ENCODE data around the gene RIMKLB.
A peak's percentile ranks its signal among the peaks of the same experiment; 100 is the strongest.

The RIMKLB gene, protein sequence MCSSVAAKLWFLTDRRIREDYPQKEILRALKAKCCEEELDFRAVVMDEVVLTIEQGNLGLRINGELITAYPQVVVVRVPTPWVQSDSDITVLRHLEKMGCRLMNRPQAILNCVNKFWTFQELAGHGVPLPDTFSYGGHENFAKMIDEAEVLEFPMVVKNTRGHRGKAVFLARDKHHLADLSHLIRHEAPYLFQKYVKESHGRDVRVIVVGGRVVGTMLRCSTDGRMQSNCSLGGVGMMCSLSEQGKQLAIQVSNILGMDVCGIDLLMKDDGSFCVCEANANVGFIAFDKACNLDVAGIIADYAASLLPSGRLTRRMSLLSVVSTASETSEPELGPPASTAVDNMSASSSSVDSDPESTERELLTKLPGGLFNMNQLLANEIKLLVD
- 11.6 to 58.8 (median 22.2) reads per million in 9 experiments for total RNA-seq

DNA sequence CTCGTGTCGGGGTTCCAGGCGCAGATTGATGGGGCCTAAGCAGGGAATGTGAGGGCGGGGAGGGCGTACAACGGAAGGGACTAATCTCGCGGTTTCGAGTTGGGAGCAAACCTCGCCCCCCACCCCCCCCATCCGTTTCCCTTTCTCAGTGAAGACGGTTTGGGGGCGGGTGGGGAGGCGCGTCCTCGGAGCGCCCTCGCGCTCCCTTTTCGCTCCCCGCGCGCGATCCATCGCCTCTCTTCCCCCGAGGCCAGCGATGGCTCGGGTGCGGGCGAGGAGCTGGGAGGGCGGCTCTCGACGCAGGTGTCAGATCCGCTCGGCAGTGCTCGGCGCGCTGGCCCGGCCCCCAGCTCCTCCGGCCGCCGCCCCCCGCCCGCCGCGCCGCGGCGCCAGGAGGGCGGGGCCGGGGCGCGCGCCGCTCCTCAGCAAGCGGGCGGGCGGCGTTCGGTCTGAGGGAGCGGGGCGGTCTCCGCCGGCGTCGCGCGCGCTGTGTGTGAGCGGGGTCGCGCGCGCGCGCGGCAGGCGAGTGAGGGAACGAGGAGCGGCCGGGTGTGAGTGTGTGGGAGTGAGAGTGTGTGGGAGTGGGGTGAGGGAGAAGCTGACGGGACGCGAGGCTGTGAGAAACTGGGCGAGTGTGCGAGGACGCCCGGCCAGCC lies at the start of gene RIMKLB:
Gene RIMKLB (plus strand): TSS at position 516 of the 656 bp plus-strand sequence. CDS start 15,876 bp downstream, outside the sequence.
- peak within 1 kb of the TSS; percentile 84 to 91 for H3K27ac Mint-ChIP-seq
- H3K27me3 Mint-ChIP-seq: no peaks in the 10 kb centered on the region
- ATAC-seq (replicated peaks) (peak; percentile 84), DNase-seq (peak; percentile 59 to 66 (median 65))
- peak within 1 kb of the TSS; percentile 86 to 90 for H3K4me3 Mint-ChIP-seq
- no peaks in the 10 kb centered on the region for H3K9me3 Mint-ChIP-seq
- H3K36me3 Mint-ChIP-seq (ENCODE audit: insufficient read depth): peaks cover 4% of the 10 kb centered on the region
- peaks cover 14 to 26% of the 10 kb centered on the region in 2 donors for H3K4me1 Mint-ChIP-seq (ENCODE audit: low read depth in 2 of 2)

GRCh38 chr12:8648576-8649205 lies 49.1 kb upstream of the RIMKLB start:
- H3K27ac Mint-ChIP-seq: peak overlapping the region in 1 of 2 donors; percentile 3
- H3K9me3 Mint-ChIP-seq: no peaks in the 10 kb centered on the region
- ATAC-seq (replicated peaks) (peak; percentile 47), DNase-seq (peak in 2 of 3 experiments; percentile 31)
- peaks cover 32 to 47% of the 10 kb centered on the region in 2 donors for H3K4me1 Mint-ChIP-seq (ENCODE audit: low read depth in 2 of 2)
- peaks cover 4% of the 10 kb centered on the region for H3K36me3 Mint-ChIP-seq (ENCODE audit: insufficient read depth)
- peak overlapping the region in 1 of 2 donors; percentile 25 for H3K4me3 Mint-ChIP-seq
- H3K27me3 Mint-ChIP-seq: no peaks in the 10 kb centered on the region

GRCh38 chr12:8655421-8655820 lies 42.4 kb upstream of the RIMKLB start:
- H3K4me1 Mint-ChIP-seq (ENCODE audit: low read depth in 2 of 2): no peaks in the 10 kb centered on the region
- DNase-seq: no peak
- peaks cover 0 to 6% of the 10 kb centered on the region in 2 donors for H3K27me3 Mint-ChIP-seq
- no peak overlapping the region for H3K4me3 Mint-ChIP-seq
- H3K27ac Mint-ChIP-seq: no peak overlapping the region
- no peaks in the 10 kb centered on the region for H3K9me3 Mint-ChIP-seq
- no peak for ATAC-seq (replicated peaks)
- no peaks in the 10 kb centered on the region for H3K36me3 Mint-ChIP-seq (ENCODE audit: insufficient read depth)

DNA sequence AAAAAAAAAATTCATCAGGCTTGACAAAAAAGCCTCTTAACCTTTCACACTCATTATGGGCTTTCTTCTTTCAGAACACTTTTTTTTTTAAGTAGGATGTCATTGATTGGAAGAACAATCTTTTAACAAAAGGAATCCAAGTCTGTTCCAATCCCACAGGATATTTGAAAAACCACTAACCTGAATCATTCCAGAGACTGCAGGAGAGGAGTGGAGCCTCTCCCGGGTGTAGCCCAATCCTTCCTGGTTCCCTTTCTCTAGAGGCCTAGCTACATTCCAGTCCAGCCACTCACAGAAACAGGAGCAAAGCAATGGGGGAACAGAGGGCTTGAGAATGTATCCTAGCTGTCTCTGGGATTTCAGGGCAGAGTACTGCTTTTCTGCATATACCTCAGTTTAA lies 39.4 kb upstream of the RIMKLB start:
- Mint-ChIP-seq H3K9me3 (no peaks in the 10 kb centered on the region), H3K4me1 (ENCODE audit: low read depth in 2 of 2) (no peaks in the 10 kb centered on the region), H3K27me3 (peaks cover 0 to 6% of the 10 kb centered on the region in 2 donors), H3K27ac (no peak overlapping the region), H3K4me3 (no peak overlapping the region), H3K36me3 (ENCODE audit: insufficient read depth) (no peaks in the 10 kb centered on the region)
- ATAC-seq (replicated peaks): no peak
- no peak for DNase-seq

- ATAC-seq (replicated peaks): no peak
- H3K4me3 Mint-ChIP-seq: no peak overlapping the region
- no peak for DNase-seq
- no peaks in the 10 kb centered on the region for H3K9me3 Mint-ChIP-seq
- peaks cover 0 to 12% of the 10 kb centered on the region in 2 donors for H3K27me3 Mint-ChIP-seq
- H3K4me1 Mint-ChIP-seq (ENCODE audit: low read depth in 2 of 2): no peaks in the 10 kb centered on the region
- H3K27ac Mint-ChIP-seq: no peak overlapping the region
- H3K36me3 Mint-ChIP-seq (ENCODE audit: insufficient read depth): no peaks in the 10 kb centered on the region
These were observed 36.8 kb upstream of the RIMKLB start for GRCh38 chr12:8661016-8661415.

DNA sequence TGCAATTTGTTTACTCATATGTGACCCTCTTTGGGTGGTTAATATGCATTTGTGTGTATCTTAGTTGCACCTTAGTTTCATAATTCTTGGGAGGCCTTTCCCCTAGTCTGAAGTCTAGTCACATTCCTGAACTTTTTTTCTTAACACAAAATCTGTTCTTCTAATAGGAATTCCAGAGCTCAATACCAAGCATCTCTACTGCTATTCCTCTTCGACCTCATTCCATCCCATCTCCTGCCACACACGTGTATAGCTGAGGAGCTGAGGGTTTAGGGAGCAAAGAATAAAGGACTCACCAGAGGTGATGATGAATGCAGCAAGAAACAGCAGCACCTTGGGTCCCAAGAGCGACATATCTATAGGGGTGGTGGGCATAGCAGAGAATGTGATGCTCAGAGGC lies 36.0 kb upstream of the RIMKLB start:
- no peaks in the 10 kb centered on the region for H3K36me3 Mint-ChIP-seq (ENCODE audit: insufficient read depth)
- H3K4me3 Mint-ChIP-seq: no peak overlapping the region
- peaks cover 0 to 12% of the 10 kb centered on the region in 2 donors for H3K27me3 Mint-ChIP-seq

DNA sequence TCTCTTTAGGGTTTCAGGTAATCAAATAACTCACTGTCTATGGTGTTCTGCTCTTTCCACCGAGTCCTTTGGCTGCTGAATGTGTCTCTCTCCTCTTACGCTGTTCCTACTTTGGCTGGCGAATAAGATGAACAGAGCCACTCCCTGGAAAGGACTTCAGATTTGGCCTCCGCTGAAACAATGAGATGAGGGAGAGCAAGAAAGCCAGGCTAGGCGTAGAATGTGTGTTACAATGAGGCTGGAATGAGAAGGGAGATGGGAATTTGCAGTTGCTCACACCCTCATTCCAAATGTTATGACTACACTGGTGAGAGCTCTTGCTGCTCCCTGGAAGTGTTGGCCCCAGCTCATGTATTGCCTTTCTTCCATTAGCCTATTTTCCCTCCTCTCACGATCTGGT lies 35.2 kb upstream of the RIMKLB start, which contains the start of gene MFAP5:
Gene MFAP5 (minus strand): TSS at position 234 of the 400 bp plus-strand sequence. CDS start 722 bp downstream, outside the sequence.
- H3K27ac Mint-ChIP-seq: no peak within 1 kb of the TSS
- ATAC-seq (replicated peaks) (no peak), DNase-seq (no peak)
- no peak within 1 kb of the TSS for H3K4me3 Mint-ChIP-seq
- no peaks in the 10 kb centered on the region for H3K4me1 Mint-ChIP-seq (ENCODE audit: low read depth in 2 of 2)
- H3K9me3 Mint-ChIP-seq: no peaks in the 10 kb centered on the region
- H3K36me3 Mint-ChIP-seq (ENCODE audit: insufficient read depth): no peaks in the 10 kb centered on the region
- peaks cover 0 to 12% of the 10 kb centered on the region in 2 donors for H3K27me3 Mint-ChIP-seq

More for the DNA sequence above, 36.0 kb upstream of the RIMKLB start:
- H3K4me1 Mint-ChIP-seq (ENCODE audit: low read depth in 2 of 2): no peaks in the 10 kb centered on the region
- DNase-seq: no peak
- H3K9me3 Mint-ChIP-seq: no peaks in the 10 kb centered on the region
- ATAC-seq (replicated peaks): no peak
- H3K27ac Mint-ChIP-seq: no peak overlapping the region

DNA sequence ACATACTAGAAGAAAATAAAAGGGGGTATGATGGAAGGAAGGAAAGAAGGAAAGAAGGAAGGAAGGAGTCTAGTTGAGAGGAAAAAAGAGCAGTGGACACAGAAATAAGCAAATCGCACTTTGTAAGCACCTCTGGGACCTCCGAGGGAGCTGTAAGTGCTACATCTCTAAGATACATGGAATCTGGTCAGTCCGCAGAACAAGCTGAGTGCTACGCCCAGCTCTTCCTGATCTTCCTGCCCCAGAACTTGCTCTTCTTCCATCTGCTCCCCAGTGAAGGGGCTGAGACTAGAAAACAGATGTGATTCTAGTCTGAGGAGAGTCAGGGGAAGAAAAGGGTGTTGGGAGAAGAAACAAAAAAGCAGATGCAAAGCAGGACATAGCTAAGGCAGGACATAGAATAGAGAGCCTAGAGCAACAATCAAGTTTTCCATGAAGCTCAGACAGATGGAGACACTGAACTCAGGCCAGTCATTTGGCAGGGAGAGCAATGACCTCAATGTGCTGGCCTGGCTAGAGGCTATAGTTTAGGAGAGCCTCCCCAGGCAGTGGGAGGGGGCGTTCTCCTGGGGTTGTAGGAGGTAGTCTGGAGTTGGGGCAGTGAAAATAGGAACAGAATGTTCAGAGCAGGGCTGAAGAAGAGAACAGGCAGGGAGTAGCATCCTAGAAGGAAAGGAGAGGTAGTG lies 33.4 kb upstream of the RIMKLB start:
- Mint-ChIP-seq H3K27me3 (peaks cover 0 to 12% of the 10 kb centered on the region in 2 donors), H3K36me3 (ENCODE audit: insufficient read depth) (no peaks in the 10 kb centered on the region), H3K27ac (no peak overlapping the region), H3K4me1 (ENCODE audit: low read depth in 2 of 2) (no peaks in the 10 kb centered on the region), H3K4me3 (no peak overlapping the region), H3K9me3 (no peaks in the 10 kb centered on the region)
- DNase-seq (no peak), ATAC-seq (replicated peaks) (no peak)

- H3K27me3 Mint-ChIP-seq: peaks cover 0 to 12% of the 10 kb centered on the region in 2 donors
- no peak for DNase-seq
- H3K9me3 Mint-ChIP-seq: no peaks in the 10 kb centered on the region
- no peaks in the 10 kb centered on the region for H3K4me1 Mint-ChIP-seq (ENCODE audit: low read depth in 2 of 2)
- no peak overlapping the region for H3K27ac Mint-ChIP-seq
- no peak overlapping the region for H3K4me3 Mint-ChIP-seq
- ATAC-seq (replicated peaks): no peak
- peaks cover 3% of the 10 kb centered on the region for H3K36me3 Mint-ChIP-seq (ENCODE audit: insufficient read depth)
These were observed 32.0 kb upstream of the RIMKLB start for GRCh38 chr12:8665759-8666158.

DNA sequence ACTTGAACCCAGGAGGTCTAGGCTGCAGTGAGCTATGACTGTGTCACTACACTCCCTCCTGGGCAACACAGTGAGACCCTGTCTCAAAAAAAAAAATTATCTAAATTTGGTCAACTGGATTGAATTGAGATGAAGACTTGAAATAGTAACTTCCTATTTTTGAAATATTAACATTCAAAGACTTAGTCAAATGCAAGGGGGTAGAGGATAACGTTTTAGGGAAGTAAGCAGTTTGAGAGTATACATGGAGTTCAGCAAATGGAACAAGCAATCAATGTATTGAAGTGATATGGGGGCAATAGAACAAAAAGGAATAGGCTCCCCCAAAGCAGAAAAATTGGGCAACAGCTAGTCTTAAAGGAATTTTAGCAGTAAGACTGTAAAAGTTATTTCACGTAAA lies 30.5 kb upstream of the RIMKLB start:
- Mint-ChIP-seq H3K27ac (no peak overlapping the region), H3K4me1 (ENCODE audit: low read depth in 2 of 2) (no peaks in the 10 kb centered on the region), H3K36me3 (ENCODE audit: insufficient read depth) (peaks cover 4% of the 10 kb centered on the region), H3K4me3 (no peak overlapping the region), H3K27me3 (peaks cover 0 to 12% of the 10 kb centered on the region in 2 donors), H3K9me3 (no peaks in the 10 kb centered on the region)
- ATAC-seq (replicated peaks): no peak
- no peak for DNase-seq

- Mint-ChIP-seq H3K4me1 (ENCODE audit: low read depth in 2 of 2) (no peaks in the 10 kb centered on the region), H3K9me3 (no peaks in the 10 kb centered on the region), H3K36me3 (ENCODE audit: insufficient read depth) (peaks cover 4% of the 10 kb centered on the region), H3K4me3 (no peak overlapping the region), H3K27me3 (peaks cover 0 to 12% of the 10 kb centered on the region in 2 donors), H3K27ac (no peak overlapping the region)
- DNase-seq (no peak), ATAC-seq (replicated peaks) (no peak)
These were observed 29.4 kb upstream of the RIMKLB start for GRCh38 chr12:8668441-8668840.

DNA sequence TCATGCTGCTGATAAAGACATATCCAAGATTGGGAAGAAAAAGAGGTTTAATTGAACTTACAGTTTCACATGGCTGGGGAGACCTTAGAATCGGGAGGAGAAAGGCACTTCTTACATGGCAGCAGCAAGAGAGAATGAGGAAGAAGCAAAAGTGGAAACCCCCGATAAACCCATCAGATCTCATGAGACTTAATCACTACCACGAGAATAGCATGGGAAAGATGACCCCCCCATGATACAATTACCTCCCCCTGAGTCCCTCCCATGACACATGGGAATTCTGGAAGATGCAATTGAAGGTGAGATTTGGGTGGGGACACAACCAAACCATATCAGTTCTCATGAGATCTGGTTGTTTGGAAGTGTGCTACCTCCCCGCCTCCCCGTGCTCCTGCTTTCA lies 25.4 kb upstream of the RIMKLB start:
- Mint-ChIP-seq H3K4me1 (ENCODE audit: low read depth in 2 of 2) (no peaks in the 10 kb centered on the region), H3K27me3 (no peaks in the 10 kb centered on the region), H3K36me3 (ENCODE audit: insufficient read depth) (peaks cover 4% of the 10 kb centered on the region), H3K4me3 (no peak overlapping the region), H3K9me3 (no peaks in the 10 kb centered on the region), H3K27ac (no peak overlapping the region)
- no peak for DNase-seq
- no peak for ATAC-seq (replicated peaks)

- H3K27ac Mint-ChIP-seq: no peak overlapping the region
These were observed 22.2 kb upstream of the RIMKLB start for GRCh38 chr12:8675591-8676036.

More at GRCh38 chr12:8675591-8676036, 22.2 kb upstream of the RIMKLB start:
- no peaks in the 10 kb centered on the region for H3K9me3 Mint-ChIP-seq
- ATAC-seq (replicated peaks) (no peak), DNase-seq (no peak)
- H3K27me3 Mint-ChIP-seq: no peaks in the 10 kb centered on the region
- H3K36me3 Mint-ChIP-seq (ENCODE audit: insufficient read depth): peaks cover 2% of the 10 kb centered on the region
- H3K4me3 Mint-ChIP-seq: no peak overlapping the region
- H3K4me1 Mint-ChIP-seq (ENCODE audit: low read depth in 2 of 2): no peaks in the 10 kb centered on the region
